HepG2 (cell line): ENCODE measurements around the gene USP11. TPM values are rescaled to one million over a fixed set of nuclear protein-coding genes. Genes with fewer than 3 reads are reported as not detected.

ENCODE experiments used
- CBFB ChIP-seq: sonication (generic); formaldehyde crosslinking; IDR thresholded peaks from 2 replicates; pipeline ENCODE4 v1.4.0; 2020; ENCODE audit warnings: missing genetic modification reagents
- ELF3 ChIP-seq: IDR thresholded peaks from 2 replicates; pipeline ENCODE4 v1.6.1; 2016; ENCODE audit warnings: missing genetic modification reagents, missing compliant biosample characterization
- FOXK1 ChIP-seq: sonication (generic); formaldehyde crosslinking; IDR thresholded peaks from 2 replicates; pipeline ENCODE4 v1.4.0; 2020; ENCODE audit warnings: low read depth, missing genetic modification reagents, borderline replicate concordance
- FOXK2 ChIP-seq: fragments of 450-650 bp; IDR thresholded peaks from 2 replicates; pipeline ENCODE4 v1.6.1; 2016
- GABPB1 ChIP-seq: IDR thresholded peaks from 2 replicates; pipeline ENCODE4 v1.6.1; 2016; ENCODE audit warnings: mild to moderate bottlenecking, missing genetic modification reagents, moderate library complexity, missing compliant biosample characterization
- GPN1 ChIP-seq: sonication (generic); formaldehyde crosslinking; IDR thresholded peaks from 2 replicates; pipeline ENCODE4 v1.5.1; 2020; ENCODE audit warnings: missing genetic modification reagents, borderline replicate concordance
- HCFC1 ChIP-seq: fragments of 150-350 bp; IDR thresholded peaks from 2 replicates; pipeline ENCODE4 v1.6.1; 2014; ENCODE audit warnings: low read depth, low read length
- HDAC2 ChIP-seq: sonication (generic); formaldehyde crosslinking; IDR thresholded peaks from 2 replicates; pipeline ENCODE4 v1.4.0; 2020; ENCODE audit warnings: missing genetic modification reagents
- KAT8 ChIP-seq: IDR thresholded peaks from 2 replicates; pipeline ENCODE4 v1.6.1; 2016; ENCODE audit warnings: missing genetic modification reagents, missing compliant biosample characterization
- PHF20 ChIP-seq: sonication (generic); formaldehyde crosslinking; IDR thresholded peaks from 2 replicates; pipeline ENCODE4 v1.5.0; 2020; ENCODE audit warnings: mild to moderate bottlenecking, missing genetic modification reagents
- POLR2G ChIP-seq: fragments of 200-400 bp; formaldehyde crosslinking; IDR thresholded peaks from 2 replicates; pipeline ENCODE4 v1.6.1; 2018; ENCODE audit warnings: mild to moderate bottlenecking, low read depth, low read length, moderate library complexity
- SOX6 ChIP-seq, 2 experiments: fragments of 450-650 bp in 1 of 2; sonication (generic) in 1 of 2; formaldehyde crosslinking in 1 of 2; IDR thresholded peaks; 2 replicates each; pipeline versions ENCODE4 v1.4.0 to v1.6.1; 2017 to 2020; ENCODE audit warnings: antibody characterized with exemption in 1 of 2, mild to moderate bottlenecking in 1 of 2, missing genetic modification reagents in 1 of 2
- SP4 ChIP-seq: sonication (generic); formaldehyde crosslinking; IDR thresholded peaks from 2 replicates; pipeline ENCODE4 v1.8.1; 2023; ENCODE audit warnings: mild to moderate bottlenecking, missing genetic modification reagents
- TARDBP ChIP-seq: sonication (generic); formaldehyde crosslinking; IDR thresholded peaks from 2 replicates; pipeline ENCODE4 v1.8.0; 2022; ENCODE audit warnings: mild to moderate bottlenecking, missing genetic modification reagents
- YEATS4 ChIP-seq: sonication (generic); formaldehyde crosslinking; IDR thresholded peaks from 2 replicates; pipeline ENCODE4 v1.4.0; 2020; ENCODE audit warnings: missing genetic modification reagents, borderline replicate concordance
- YY1 ChIP-seq: IDR thresholded peaks from 2 replicates; pipeline ENCODE4 v1.6.1; 2011; ENCODE audit warnings: low read length, low read depth, moderate library complexity, mild to moderate bottlenecking; ENCODE audit not compliant: insufficient read depth, insufficient replicate concordance
- ZIK1 ChIP-seq: sonication (generic); formaldehyde crosslinking; IDR thresholded peaks from 2 replicates; pipeline ENCODE4 v1.5.0; 2020; ENCODE audit warnings: mild to moderate bottlenecking, low read depth, missing genetic modification reagents, borderline replicate concordance
- ZKSCAN1 ChIP-seq: fragments of 150-350 bp; IDR thresholded peaks from 2 replicates; pipeline ENCODE4 v1.6.1; 2014; ENCODE audit warnings: low read length
- ZNF256 ChIP-seq: sonication (generic); formaldehyde crosslinking; conservative IDR thresholded peaks from 2 replicates; pipeline ENCODE4 v1.4.0; 2020; ENCODE audit warnings: missing genetic modification reagents
- ZNF496 ChIP-seq: sonication (generic); formaldehyde crosslinking; IDR thresholded peaks from 2 replicates; pipeline ENCODE4 v1.8.1; 2023; ENCODE audit warnings: mild to moderate bottlenecking, moderate library complexity, missing genetic modification reagents; ENCODE audit not compliant: insufficient replicate concordance
- ZNF577 ChIP-seq: sonication (generic); formaldehyde crosslinking; IDR thresholded peaks from 2 replicates; pipeline ENCODE4 v1.4.0; 2020; ENCODE audit warnings: mild to moderate bottlenecking, low read depth, missing genetic modification reagents, borderline replicate concordance
- ZNF614 ChIP-seq: IDR thresholded peaks from 2 replicates; pipeline ENCODE4 v1.6.1; 2018; ENCODE audit warnings: missing biosample characterization, missing genetic modification reagents, inconsistent platforms, borderline replicate concordance
- polyA plus RNA-seq, 8 experiments: library from polyadenylated mRNA; depleted of rRNA in 3 of 8; stranded (reverse) in 7 of 8; unstranded in 1 of 8; fragments of >200 nt; fragmentation: Illumina TruSeq in 4 of 8; extraction: Trizol in 4 of 8; gene quantifications; 2 replicates each; pipeline versions ENCODE4 v1.2.1 to v1.2.3, GENCODE V29; 2011 to 2016; ENCODE audit warnings: low read depth in 4 of 8, missing spikeins in 1 of 8, mixed read lengths in 1 of 8; ENCODE audit not compliant: insufficient read depth in 1 of 8
- total RNA-seq, 5 experiments: library from RNA; depleted of rRNA; stranded (reverse); fragments of >200 nt; fragmentation: Illumina TruSeq; extraction: Trizol; gene quantifications; 2 replicates each; pipeline ENCODE4 v1.2.3, GENCODE V29; 2016; ENCODE audit warnings: low read depth in 1 of 5
- TF ChIP-seq, protein P1 (sequence below): sonication (generic); formaldehyde crosslinking; IDR thresholded peaks from 2 replicates; pipeline ENCODE4 v1.8.0; 2022; ENCODE audit warnings: low read depth, missing genetic modification reagents
- TF ChIP-seq, protein P2 (sequence below): sonication (generic); formaldehyde crosslinking; IDR thresholded peaks from 2 replicates; pipeline ENCODE4 v1.4.0; 2020; ENCODE audit warnings: missing genetic modification reagents

USP11 gene
- total and polyA plus RNA-seq, 2 of the 13 experiments (the other 11 are each of a cell fraction or from before 2014, with no cell fraction given), result 23.8 to 31.7 TPM

DNA sequence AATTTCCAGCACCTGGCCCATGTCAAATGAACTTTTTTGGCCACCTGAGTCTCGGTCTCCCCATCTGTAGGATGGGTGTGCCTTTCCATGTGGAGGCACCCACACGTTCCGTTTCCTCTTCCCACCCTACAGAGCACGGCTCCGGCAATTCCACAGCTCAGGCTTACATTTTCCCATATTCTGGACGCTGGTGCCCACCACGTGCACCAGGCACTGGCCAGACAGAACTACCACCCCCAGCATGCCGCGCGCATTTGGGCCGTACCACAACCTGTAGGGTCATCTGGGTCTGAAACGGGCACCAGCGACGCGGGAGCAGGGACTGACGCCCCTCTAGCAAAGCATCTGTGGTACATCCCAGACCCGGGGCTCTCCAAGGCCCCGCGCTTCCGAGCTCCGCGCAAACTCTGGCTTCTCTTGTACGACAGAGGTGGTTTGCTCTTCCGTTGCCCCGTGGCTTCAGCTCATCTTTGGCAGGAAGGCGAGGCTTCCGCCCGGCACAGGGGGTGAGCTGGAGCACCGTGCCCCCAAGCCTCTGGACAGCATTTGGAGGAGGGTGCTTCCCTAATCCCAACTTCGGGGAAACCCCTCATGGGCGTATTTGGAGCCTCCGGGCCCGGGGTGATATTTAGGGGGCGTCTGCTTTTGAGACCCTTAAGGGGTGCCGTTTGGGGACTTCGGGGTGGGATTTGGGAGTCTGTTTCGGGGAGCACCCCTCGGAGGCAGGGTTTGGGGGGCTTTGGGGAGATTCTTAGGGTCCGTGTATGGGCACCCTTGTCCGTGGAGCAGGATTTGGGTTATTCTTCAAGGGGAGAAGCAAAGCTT, 42.2 kb upstream of the USP11 start (continued):
- no peak for TF ChIP-seq ZNF496
- peak; percentile 59; the same call in 1 of the 2 replicates for TF ChIP-seq YEATS4 (CRISPR knock-in tag)
- peak; percentile 45 for TF ChIP-seq YY1
- peak; percentile 52; the same call in 1 of the 2 replicates for TF ChIP-seq PHF20 (CRISPR knock-in tag)
- TF ChIP-seq ZNF256 (CRISPR knock-in tag), result 0 out of 2 replicates have a peak, but pooled peaks have one; percentile 30
- 0 out of 2 replicates have a peak, but pooled peaks have one; percentile 39 for TF ChIP-seq HDAC2 (CRISPR knock-in tag)
- peak; percentile 71 for TF ChIP-seq KAT8 (CRISPR knock-in tag)
- TF ChIP-seq HCFC1, result peak; percentile 89
- TF ChIP-seq, protein P1, sequence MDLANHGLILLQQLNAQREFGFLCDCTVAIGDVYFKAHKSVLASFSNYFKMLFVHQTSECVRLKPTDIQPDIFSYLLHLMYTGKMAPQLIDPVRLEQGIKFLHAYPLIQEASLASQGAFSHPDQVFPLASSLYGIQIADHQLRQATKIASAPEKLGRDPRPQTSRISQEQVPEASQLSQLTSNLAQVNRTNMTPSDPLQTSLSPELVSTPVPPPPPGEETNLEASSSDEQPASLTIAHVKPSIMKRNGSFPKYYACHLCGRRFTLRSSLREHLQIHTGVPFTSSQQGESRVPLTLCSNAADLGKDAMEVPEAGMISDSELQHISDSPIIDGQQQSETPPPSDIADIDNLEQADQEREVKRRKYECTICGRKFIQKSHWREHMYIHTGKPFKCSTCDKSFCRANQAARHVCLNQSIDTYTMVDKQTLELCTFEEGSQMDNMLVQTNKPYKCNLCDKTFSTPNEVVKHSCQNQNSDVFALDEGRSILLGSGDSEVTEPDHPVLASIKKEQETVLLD (CRISPR knock-in tag), result no peak
- peak; percentile 82 for TF ChIP-seq FOXK2
- no peak for TF ChIP-seq ELF3
- TF ChIP-seq ZNF577 (CRISPR knock-in tag), result no peak
- TF ChIP-seq CBFB, result no peak
- peak; percentile 74 for TF ChIP-seq GABPB1
- 0 out of 2 replicates have a peak, but pooled peaks have one; percentile 36 for TF ChIP-seq SP4 (CRISPR knock-in tag)
- TF ChIP-seq POLR2G, result peak; percentile 66
- TF ChIP-seq FOXK1, result peak; percentile 34; the same call in 1 of the 2 replicates
- TF ChIP-seq, protein P2, sequence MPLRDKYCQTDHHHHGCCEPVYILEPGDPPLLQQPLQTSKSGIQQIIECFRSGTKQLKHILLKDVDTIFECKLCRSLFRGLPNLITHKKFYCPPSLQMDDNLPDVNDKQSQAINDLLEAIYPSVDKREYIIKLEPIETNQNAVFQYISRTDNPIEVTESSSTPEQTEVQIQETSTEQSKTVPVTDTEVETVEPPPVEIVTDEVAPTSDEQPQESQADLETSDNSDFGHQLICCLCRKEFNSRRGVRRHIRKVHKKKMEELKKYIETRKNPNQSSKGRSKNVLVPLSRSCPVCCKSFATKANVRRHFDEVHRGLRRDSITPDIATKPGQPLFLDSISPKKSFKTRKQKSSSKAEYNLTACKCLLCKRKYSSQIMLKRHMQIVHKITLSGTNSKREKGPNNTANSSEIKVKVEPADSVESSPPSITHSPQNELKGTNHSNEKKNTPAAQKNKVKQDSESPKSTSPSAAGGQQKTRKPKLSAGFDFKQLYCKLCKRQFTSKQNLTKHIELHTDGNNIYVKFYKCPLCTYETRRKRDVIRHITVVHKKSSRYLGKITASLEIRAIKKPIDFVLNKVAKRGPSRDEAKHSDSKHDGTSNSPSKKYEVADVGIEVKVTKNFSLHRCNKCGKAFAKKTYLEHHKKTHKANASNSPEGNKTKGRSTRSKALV, result peak; percentile 44; the same call in 1 of the 2 replicates
- TF ChIP-seq GPN1 (CRISPR knock-in tag), result no peak
- TF ChIP-seq ZKSCAN1, result no peak
- TF ChIP-seq TARDBP (CRISPR knock-in tag), result peak; percentile 65; the same call in 1 of the 2 replicates
- TF ChIP-seq ZNF614 (CRISPR knock-in tag), result 0 out of 2 replicates have a peak, but pooled peaks have one; percentile 37
- TF ChIP-seq SOX6 (IDR thresholded peaks at IDR 0.05), result no peak
- TF ChIP-seq SOX6 (CRISPR knock-in tag; IDR thresholded peaks at IDR 0.05), result peak; percentile 25; the same call in 1 of the 2 replicates
- TF ChIP-seq ZIK1 (CRISPR knock-in tag), result no peak
